PC-9 (cell line): Measurements from ENCODE around the gene C8G.

ENCODE experiments used
- CTCF ChIP-seq: fragments of 200-600 bp; sonication (generic); conservative IDR thresholded peaks from 2 replicates; pipeline ENCODE4 v1.6.1; 2017; ENCODE audit warnings: mixed run types, antibody characterized with exemption, mild to moderate bottlenecking, moderate library complexity
- EZH2 ChIP-seq: fragments of 200-600 bp; sonication (generic); IDR thresholded peaks from 2 replicates; pipeline ENCODE4 v1.8.0; 2017; ENCODE audit warnings: antibody characterized with exemption, low read depth

DNA sequence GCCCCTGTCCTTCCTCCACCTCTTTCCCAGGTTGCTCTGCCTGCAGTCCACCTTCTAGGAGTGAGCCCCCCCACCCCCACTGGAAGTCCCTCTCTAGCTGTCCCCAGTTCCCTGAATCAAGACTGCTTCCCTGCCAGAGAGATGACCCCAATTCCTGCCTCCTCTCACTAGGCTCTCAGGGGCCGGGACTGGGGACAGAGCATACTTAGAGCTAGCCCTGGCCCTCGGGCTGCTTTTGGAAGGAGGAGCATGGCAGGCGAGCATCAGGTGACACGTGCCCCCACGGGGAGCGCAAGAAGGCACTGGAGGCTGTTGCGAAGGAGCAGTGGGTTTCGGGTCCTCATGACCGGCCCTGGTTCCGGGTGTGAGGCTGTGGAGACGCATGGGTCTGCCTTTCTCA, 49.0 kb upstream of the C8G start:
- TF ChIP-seq CTCF, result no peak
- TF ChIP-seq EZH2, result no peak
